H1 (cell line): ENCODE data around the gene PGBD5. TPM values are rescaled to one million over a fixed set of nuclear protein-coding genes. Genes with fewer than 3 reads are reported as not detected.

Experiments used
- CTCF ChIA-PET: fragments of 300-600 bp; sonication (Branson Sonifier 250); formaldehyde crosslinking; loops from one replicate; lab custom pipeline; 2021; ENCODE audit not compliant: partially characterized antibody; lab: Charles Lee
- POLR2A ChIA-PET: fragments of 300-600 bp; sonication (Branson Sonifier 250); formaldehyde crosslinking; loops from one replicate; lab custom pipeline; 2021; ENCODE audit warnings: inconsistent platforms; ENCODE audit not compliant: partially characterized antibody; lab: Charles Lee
- DNase-seq, 2 experiments: peaks; one replicate each; pipeline versions ENCODE4 v3.0.0 to v3.0.0-alpha.2; 2010 to 2022; ENCODE audit warnings: low spot score in 2 of 2, low read depth in 1 of 2, mixed read lengths in 1 of 2
- FAIRE-seq: peaks from 2 replicates; lab custom pipeline; 2011; peaks lifted over from hg19 to GRCh38; lab: Jason Lieb, UNC
- H2AFZ ChIP-seq: 2 replicates; pipeline ENCODE4 v1.8.1; 2012; ENCODE audit warnings: low read length, inconsistent platforms
- H2AK5ac ChIP-seq: 2 replicates; pipeline ENCODE4 v1.6.1; 2013; ENCODE audit warnings: low read depth, low read length
- H2BK120ac ChIP-seq: replicated peaks from 2 replicates; pipeline ENCODE3; 2013; ENCODE audit warnings: low read depth, low read length, inconsistent platforms
- H2BK12ac ChIP-seq: 2 replicates; pipeline ENCODE4 v1.6.1; 2013; ENCODE audit warnings: low read depth, low read length
- H2BK15ac ChIP-seq: 2 replicates; pipeline ENCODE4 v1.6.1; 2013; ENCODE audit warnings: low read length
- H2BK20ac ChIP-seq: 2 replicates; pipeline ENCODE4 v1.6.1; 2013; ENCODE audit warnings: low read length
- H2BK5ac ChIP-seq: 2 replicates; pipeline ENCODE4 v1.6.1; 2013; ENCODE audit warnings: low read depth, low read length
- H3K14ac ChIP-seq: 2 replicates; pipeline ENCODE4 v1.6.1; 2013; ENCODE audit warnings: inconsistent platforms; ENCODE audit not compliant: insufficient read length
- H3K18ac ChIP-seq: 2 replicates; pipeline ENCODE4 v1.6.1; 2013; ENCODE audit warnings: low read length; ENCODE audit errors: extremely low read depth
- H3K23ac ChIP-seq: 2 replicates; pipeline ENCODE4 v1.6.1; 2013; ENCODE audit warnings: inconsistent platforms; ENCODE audit not compliant: insufficient read length
- H3K23me2 ChIP-seq: 2 replicates; pipeline ENCODE4 v1.6.1; 2013; ENCODE audit warnings: low read depth, low read length
- H3K27ac ChIP-seq: 2 replicates; pipeline ENCODE4 v1.6.1; 2011; ENCODE audit warnings: low read depth, low read length, inconsistent platforms
- H3K27me3 ChIP-seq, 4 experiments: replicated peaks in 1 of 4; 1 replicate in 1 of 4; 2 replicates in 3 of 4; pipeline versions ENCODE4 v1.6.1 to v1.8.1; 2011 to 2013; ENCODE audit warnings: low read length in 3 of 4, mild to moderate bottlenecking in 3 of 4, inconsistent platforms in 2 of 4, mixed read lengths in 2 of 4, moderate library complexity in 1 of 4; ENCODE audit not compliant: control insufficient read depth in 3 of 4, insufficient read depth in 3 of 4; ENCODE audit errors: extremely low read depth in 1 of 4
- H3K36me3 ChIP-seq, 4 experiments: 2 replicates each; pipeline versions ENCODE4 v1.6.1 to v1.8.1; 2011 to 2013; ENCODE audit warnings: mild to moderate bottlenecking in 4 of 4, low read length in 3 of 4, moderate library complexity in 2 of 4, control low read depth in 1 of 4, inconsistent platforms in 1 of 4; ENCODE audit not compliant: insufficient read depth in 4 of 4, control insufficient read depth in 2 of 4
- H3K4ac ChIP-seq: replicated peaks from 2 replicates; pipeline ENCODE3; 2013; ENCODE audit warnings: low read length, low read depth, mixed read lengths, inconsistent platforms; ENCODE audit not compliant: insufficient read length
- H3K4me1 ChIP-seq, 4 experiments: replicated peaks in 1 of 4; 1 replicate in 1 of 4; 2 replicates in 3 of 4; pipeline versions ENCODE4 v1.6.1 to v1.8.1; 2011 to 2013; ENCODE audit warnings: low read length in 3 of 4, inconsistent platforms in 2 of 4, mixed read lengths in 1 of 4; ENCODE audit not compliant: insufficient read depth in 4 of 4, control insufficient read depth in 3 of 4
- H3K4me2 ChIP-seq, 2 experiments: 2 replicates each; pipeline versions ENCODE4 v1.6.1 to v1.8.1; 2011 to 2013; ENCODE audit warnings: low read depth in 2 of 2, low read length in 2 of 2, control low read depth in 1 of 2, inconsistent platforms in 1 of 2, mild to moderate bottlenecking in 1 of 2; ENCODE audit not compliant: insufficient read depth in 1 of 2
- H3K4me3 ChIP-seq, 4 experiments: fragments of 200-600, 300-600 bp in 1 of 4; sonication (generic), shearing (Covaris generic), sonication (Bioruptor Twin) in 1 of 4; 2 replicates each; pipeline versions ENCODE4 v1.5.1 to v1.8.1; 2011 to 2016; ENCODE audit warnings: low read length in 4 of 4, low read depth in 3 of 4, control low read depth in 2 of 4, inconsistent platforms in 2 of 4, mild to moderate bottlenecking in 2 of 4, mixed read lengths in 1 of 4, moderate library complexity in 1 of 4; ENCODE audit not compliant: insufficient read depth in 2 of 4; ENCODE audit errors: extremely low read depth in 1 of 4
- H3K56ac ChIP-seq: replicated peaks from 2 replicates; pipeline ENCODE3; 2013; ENCODE audit warnings: low read depth, mild to moderate bottlenecking, mixed read lengths, low read length, inconsistent platforms; ENCODE audit not compliant: insufficient read length
- H3K79me1 ChIP-seq: 2 replicates; pipeline ENCODE4 v1.6.1; 2013; ENCODE audit warnings: low read depth, low read length, control low read depth
- H3K79me2 ChIP-seq, 2 experiments: 2 replicates each; pipeline versions ENCODE4 v1.6.1 to v1.8.1; 2012 to 2013; ENCODE audit warnings: low read length in 2 of 2, mild to moderate bottlenecking in 2 of 2, inconsistent platforms in 1 of 2; ENCODE audit not compliant: insufficient read depth in 2 of 2, control insufficient read depth in 1 of 2
- H3K9ac ChIP-seq, 4 experiments: replicated peaks in 1 of 4; 1 replicate in 1 of 4; 2 replicates in 3 of 4; pipeline versions ENCODE4 v1.6.1 to v1.8.1; 2011 to 2013; ENCODE audit warnings: low read depth in 3 of 4, low read length in 3 of 4, control low read depth in 2 of 4, mild to moderate bottlenecking in 2 of 4, moderate library complexity in 2 of 4, inconsistent platforms in 1 of 4; ENCODE audit errors: extremely low read depth in 1 of 4
- H3K9me3 ChIP-seq, 2 experiments: 2 replicates each; pipeline versions ENCODE4 v1.6.1 to v1.8.1; 2012 to 2013; ENCODE audit warnings: mild to moderate bottlenecking in 2 of 2, moderate library complexity in 2 of 2, control low read depth in 1 of 2, inconsistent platforms in 1 of 2, low read depth in 1 of 2, low read length in 1 of 2, mixed read lengths in 1 of 2; ENCODE audit not compliant: insufficient read depth in 2 of 2
- H4K20me1 ChIP-seq, 2 experiments: replicated peaks in 1 of 2; 2 replicates each; pipeline versions ENCODE3 to v1.8.1; 2011 to 2013; ENCODE audit warnings: inconsistent platforms in 2 of 2, low read length in 2 of 2, mild to moderate bottlenecking in 1 of 2; ENCODE audit not compliant: insufficient read depth in 2 of 2, control insufficient read depth in 1 of 2
- H4K5ac ChIP-seq: 2 replicates; pipeline ENCODE4 v1.6.1; 2013; ENCODE audit warnings: low read length, low read depth, mixed read lengths, inconsistent platforms; ENCODE audit not compliant: insufficient read length
- H4K8ac ChIP-seq: 2 replicates; pipeline ENCODE4 v1.8.0; 2013; ENCODE audit warnings: mild to moderate bottlenecking, moderate library complexity, low read length, inconsistent platforms; ENCODE audit not compliant: insufficient read depth; ENCODE audit errors: extremely low read depth
- H4K91ac ChIP-seq: replicated peaks from 2 replicates; pipeline ENCODE3; 2013; ENCODE audit warnings: low read length, mixed read lengths, inconsistent platforms; ENCODE audit not compliant: insufficient read length
- BCL11A ChIP-seq, 2 experiments: IDR thresholded peaks; one replicate each; pipeline ENCODE4 v1.6.1; 2011; ENCODE audit warnings: low read depth in 2 of 2, low read length in 2 of 2, mild to moderate bottlenecking in 2 of 2
- JUND ChIP-seq: IDR thresholded peaks from 2 replicates; pipeline ENCODE4 v1.6.1; 2011; ENCODE audit warnings: mild to moderate bottlenecking, improper control_type of control experiment, low read length
- TAF1 ChIP-seq: IDR thresholded peaks from 2 replicates; pipeline ENCODE4 v1.6.1; 2011; ENCODE audit warnings: mild to moderate bottlenecking, low read depth, low read length
- WGBS, 2 experiments: shearing (Covaris generic) in 1 of 2; methylation state at CpG; one replicate each; pipeline versions ENCODE4 v1.1.6 to v1.1.7; 2013 to 2015; ENCODE audit warnings: low lambda C conversion rate in 2 of 2, mixed read lengths in 2 of 2, inconsistent platforms in 1 of 2, low coverage in 1 of 2, missing lambda C conversion rate in 1 of 2; ENCODE audit not compliant: insufficient replicate concordance in 2 of 2, insufficient coverage in 1 of 2, insufficient read length in 1 of 2; ENCODE audit errors: extremely low coverage in 1 of 2, missing lambda C conversion rate in 1 of 2; 5-methylcytosine and 5-hydroxymethylcytosine counted together
- polyA plus RNA-seq, 7 experiments: library from polyadenylated mRNA; depleted of rRNA in 3 of 7; stranded (reverse) in 5 of 7; unstranded in 2 of 7; fragments of >200 nt in 5 of 7; fragments of 200-250 nt in 2 of 7; gene quantifications; 1 replicate in 5 of 7; 2 replicates in 1 of 7; 4 replicates in 1 of 7; pipeline versions ENCODE4 v1.2.1 to v1.2.3, GENCODE V29; 2011 to 2013; ENCODE audit warnings: missing spikeins in 2 of 7, mixed read lengths in 2 of 7
- total RNA-seq: library from RNA; stranded (reverse); fragmentation: NEBNext Ultra II Directional; extraction: Animal tissue kit (Norgen Biotek cat#: 25700); gene quantifications from 2 replicates; pipeline ENCODE4 v1.2.1, GENCODE V29; 2021

The PGBD5 gene
- total and polyA plus RNA-seq, 2 of the 8 experiments (the other 6 are each of a cell fraction or from before 2014, with no cell fraction given) = 16.3 to 18.4 TPM

DNA sequence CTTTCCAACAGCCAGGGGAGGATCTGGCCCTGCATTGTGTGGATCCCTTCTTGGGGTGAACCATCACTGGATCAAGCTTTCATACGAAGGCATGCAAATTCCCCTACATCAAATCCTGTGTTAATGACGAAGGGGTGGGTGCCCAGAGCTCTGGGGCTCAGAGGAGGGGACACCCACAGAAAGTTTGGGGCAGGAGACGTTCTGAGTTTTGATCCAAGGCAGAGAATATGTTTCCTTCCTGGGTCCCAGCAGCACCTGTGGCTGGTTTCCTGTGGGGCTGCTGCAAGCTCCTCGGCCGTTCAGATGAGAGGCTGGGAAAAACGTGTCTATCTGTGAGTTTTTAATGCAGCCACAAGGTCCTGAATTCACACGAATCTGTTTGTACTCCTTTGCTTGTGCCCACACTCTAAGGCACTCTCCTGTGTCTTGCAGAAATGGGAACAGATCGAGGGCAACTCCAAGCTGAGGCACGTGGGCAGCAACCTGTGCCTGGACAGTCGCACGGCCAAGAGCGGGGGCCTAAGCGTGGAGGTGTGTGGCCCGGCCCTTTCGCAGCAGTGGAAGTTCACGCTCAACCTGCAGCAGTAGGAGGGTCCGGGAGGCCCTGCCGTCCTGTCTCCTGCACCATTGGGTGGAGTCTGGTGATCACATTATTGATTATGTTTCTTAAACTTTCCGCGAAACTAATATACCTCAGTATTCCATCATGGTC lies 147.1 kb downstream of the PGBD5 start:
- no peak overlapping the region for H3K56ac ChIP-seq
- no peak overlapping the region for H2BK20ac ChIP-seq
- H4K8ac ChIP-seq = peak overlapping the region; percentile 0
- H3K36me3 ChIP-seq = peaks cover 0 to 19% (median 1%) of the 10 kb centered on the region in 4 experiments; a peak in 3 of 8 replicates
- no peak overlapping the region for H4K5ac ChIP-seq
- H3K14ac ChIP-seq = no peak overlapping the region
- H2BK12ac ChIP-seq = no peak overlapping the region; the same call in 1 of the 2 replicates
- peak overlapping the region; percentile 94 for H3K23ac ChIP-seq
- H3K79me2 ChIP-seq = no peaks in the 10 kb centered on the region
- no peak overlapping the region for H3K4me2 ChIP-seq
- DNase-seq = no peak
- no peaks in the 10 kb centered on the region for H3K9me3 ChIP-seq
- peak overlapping the region; percentile 34 for H4K91ac ChIP-seq
- no peak for FAIRE-seq
- no peak overlapping the region for H3K4me3 ChIP-seq
- WGBS, 2 experiments = 93% methylated on average over 20 of the region's 20 CpGs; no CpG with 5 or more reads in 1 of the 2 experiments
- POLR2A ChIA-PET = interaction anchor here (0.8 to 3.0 kb wide), 2 partner anchors 10 to 41 kb away, joined by 3 to 14 read pairs; no protein-coding TSS in a partner anchor
- H3K23me2 ChIP-seq = no peaks in the 10 kb centered on the region
- H2AK5ac ChIP-seq = no peak overlapping the region
- peaks cover 0 to 3% of the 10 kb centered on the region in 2 experiments for H4K20me1 ChIP-seq
- no peaks in the 10 kb centered on the region for H3K79me1 ChIP-seq
- H2BK5ac ChIP-seq = peak overlapping the region; percentile 67
- no peak overlapping the region for H3K27ac ChIP-seq
- no peak overlapping the region for H2BK120ac ChIP-seq
- peak overlapping the region; percentile 72 for H3K18ac ChIP-seq
- H2AFZ ChIP-seq = no peak overlapping the region
- no peak overlapping the region for H3K4ac ChIP-seq
- no peak overlapping the region for H2BK15ac ChIP-seq
- no peak overlapping the region for H3K9ac ChIP-seq
- peaks cover 9 to 20% (median 11%) of the 10 kb centered on the region in 4 experiments for H3K4me1 ChIP-seq
- CTCF ChIA-PET = interaction anchor here (0.6 to 1.8 kb wide), 6 partner anchors 8 to 764 kb away, joined by 3 to 6 read pairs (median 3); no protein-coding TSS in a partner anchor
- H3K27me3 ChIP-seq = no peaks in the 10 kb centered on the region
- no peak for TF ChIP-seq JUND
- TF ChIP-seq BCL11A (IDR thresholded peaks at IDR 0.05; ENCODE audit: low read depth in 2 of 2, low read length in 2 of 2) = no peak
- TF ChIP-seq TAF1 = no peak
